ENCODE measurements around the gene LMX1B.

Gene LMX1B

GRCh38 chr9:126658201-126658825 is 44.6 kb downstream of the LMX1B start:
- peak; percentile 39 for DNase-seq (ENCODE audit: low spot score)

GRCh38 chr9:126658956-126659555 is 45.3 kb downstream of the LMX1B start:
- DNase-seq (ENCODE audit: low spot score), result no peak

- DNase-seq (ENCODE audit: low spot score), result no peak
These were observed 47.4 kb downstream of the LMX1B start for GRCh38 chr9:126661122-126661520.

DNA sequence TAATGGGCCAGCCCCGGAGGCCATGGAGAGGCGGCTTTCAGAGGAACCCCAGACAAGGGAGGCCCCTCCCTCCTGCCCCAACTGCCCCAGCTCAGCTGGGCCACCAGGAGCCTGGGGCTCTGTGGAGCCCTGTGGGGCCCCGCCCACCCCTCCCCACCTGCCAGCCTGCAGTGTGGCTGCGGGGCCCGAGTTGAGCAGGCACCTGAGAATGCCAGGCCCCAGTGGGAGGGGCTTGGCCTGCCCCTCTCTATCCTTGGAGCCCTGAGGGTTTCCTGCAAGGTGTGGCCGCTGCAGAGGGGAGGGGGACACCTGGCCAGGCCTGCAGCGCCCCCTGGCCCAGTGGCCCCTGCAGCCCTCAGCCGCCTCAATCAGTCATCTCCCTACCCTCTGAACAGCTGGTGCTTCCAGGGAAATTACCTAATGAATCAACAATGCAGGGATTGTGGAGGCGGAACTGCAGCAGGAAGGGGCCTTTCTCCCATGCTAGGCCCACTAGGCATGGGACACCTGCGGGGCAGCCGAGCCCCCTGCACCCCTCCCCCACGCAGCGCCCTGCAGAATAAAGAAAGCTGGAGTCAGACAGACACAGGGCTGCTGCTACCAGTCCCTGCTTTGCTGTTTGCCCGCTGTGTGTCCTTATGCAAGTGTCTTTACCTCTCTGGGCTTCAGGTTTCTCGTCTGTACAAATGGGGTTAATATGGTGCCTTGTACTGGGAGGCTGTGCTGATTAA is 48.0 kb downstream of the LMX1B start:
- DNase-seq (ENCODE audit: low spot score), result no peak

GRCh38 chr9:126663661-126664072 is 49.9 kb downstream of the LMX1B start:
- DNase-seq (ENCODE audit: low spot score), result no peak

- no peak for DNase-seq (ENCODE audit: low spot score)
These were observed 51.3 kb downstream of the LMX1B start for GRCh38 chr9:126664900-126665643.

GRCh38 chr9:126665644-126666035 is 51.9 kb downstream of the LMX1B start:
- DNase-seq (ENCODE audit: low spot score), result no peak

- no peak for DNase-seq (ENCODE audit: low spot score)
These were observed 52.6 kb downstream of the LMX1B start for GRCh38 chr9:126666155-126666803.

- no peak for DNase-seq (ENCODE audit: low spot score)
These were observed 53.7 kb downstream of the LMX1B start for GRCh38 chr9:126667190-126668055.

DNA sequence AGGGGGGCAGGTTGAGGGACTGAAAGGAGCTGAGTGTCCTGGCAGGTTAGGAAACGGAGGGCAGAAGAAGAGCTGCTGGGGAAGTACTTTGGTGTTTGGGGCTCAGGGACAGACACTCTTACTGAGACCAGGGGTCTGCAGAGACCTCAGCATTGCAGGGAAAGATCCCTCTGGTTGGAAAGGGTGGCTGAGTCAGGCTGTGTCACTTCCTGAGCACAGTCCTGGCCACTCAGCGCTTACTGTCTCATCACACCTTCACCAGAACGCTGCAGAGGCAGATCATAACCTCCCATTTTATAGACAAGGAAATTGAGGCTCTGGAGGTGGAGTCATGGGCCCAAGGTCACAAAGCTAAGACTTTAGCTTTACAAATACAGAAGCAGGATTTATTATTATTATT is 54.3 kb downstream of the LMX1B start:
- DNase-seq (ENCODE audit: low spot score), result no peak

- DNase-seq (ENCODE audit: low spot score), result no peak
These were observed 55.4 kb downstream of the LMX1B start for GRCh38 chr9:126669108-126669507.

DNA sequence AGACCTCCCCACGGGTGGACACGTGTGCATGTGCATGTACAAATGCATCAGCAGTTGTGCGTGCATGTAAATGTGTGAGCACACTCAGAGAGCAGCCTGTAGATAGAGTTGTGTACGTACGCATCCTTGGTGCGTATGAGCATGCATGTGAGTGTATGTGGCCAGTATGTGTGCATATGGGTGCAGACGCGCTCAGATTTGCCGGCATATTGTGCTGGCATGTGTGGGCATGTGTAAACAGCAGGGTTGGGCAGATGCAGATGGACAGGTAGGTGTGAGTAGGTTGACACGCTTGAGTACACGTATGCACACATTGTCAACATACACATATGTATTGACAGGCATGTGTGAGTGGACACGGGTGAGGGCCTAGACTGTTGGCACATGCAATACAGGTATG is 56.5 kb downstream of the LMX1B start:
- no peak for DNase-seq (ENCODE audit: low spot score)

DNA sequence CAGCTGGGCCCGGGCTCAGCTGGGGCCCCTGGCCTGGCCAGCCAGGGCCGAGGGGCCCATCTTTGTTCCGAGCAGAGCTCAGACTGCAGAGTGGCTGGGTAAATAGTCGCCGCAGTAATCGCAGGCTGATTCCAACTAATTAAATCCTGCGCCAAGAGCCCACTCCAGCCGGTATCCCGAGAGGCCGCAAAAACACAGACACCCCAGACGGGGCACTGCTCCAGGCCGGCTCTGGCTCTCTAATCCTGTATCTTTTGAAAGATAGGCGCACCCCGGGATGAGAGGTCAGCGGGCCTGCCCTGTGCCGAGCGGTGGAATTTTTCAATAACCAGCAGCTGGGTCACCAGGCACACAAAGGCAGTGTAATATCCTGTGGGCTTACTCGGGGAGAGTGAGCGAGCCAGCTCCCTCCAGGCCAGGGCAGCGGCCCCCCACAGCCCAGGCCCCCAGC is 57.7 kb downstream of the LMX1B start:
- no peak for DNase-seq (ENCODE audit: low spot score)

GRCh38 chr9:126671983-126672382 is 58.3 kb downstream of the LMX1B start:
- no peak for DNase-seq (ENCODE audit: low spot score)

- no peak for DNase-seq (ENCODE audit: low spot score)
These were observed 59.0 kb downstream of the LMX1B start for GRCh38 chr9:126672634-126673284.

DNA sequence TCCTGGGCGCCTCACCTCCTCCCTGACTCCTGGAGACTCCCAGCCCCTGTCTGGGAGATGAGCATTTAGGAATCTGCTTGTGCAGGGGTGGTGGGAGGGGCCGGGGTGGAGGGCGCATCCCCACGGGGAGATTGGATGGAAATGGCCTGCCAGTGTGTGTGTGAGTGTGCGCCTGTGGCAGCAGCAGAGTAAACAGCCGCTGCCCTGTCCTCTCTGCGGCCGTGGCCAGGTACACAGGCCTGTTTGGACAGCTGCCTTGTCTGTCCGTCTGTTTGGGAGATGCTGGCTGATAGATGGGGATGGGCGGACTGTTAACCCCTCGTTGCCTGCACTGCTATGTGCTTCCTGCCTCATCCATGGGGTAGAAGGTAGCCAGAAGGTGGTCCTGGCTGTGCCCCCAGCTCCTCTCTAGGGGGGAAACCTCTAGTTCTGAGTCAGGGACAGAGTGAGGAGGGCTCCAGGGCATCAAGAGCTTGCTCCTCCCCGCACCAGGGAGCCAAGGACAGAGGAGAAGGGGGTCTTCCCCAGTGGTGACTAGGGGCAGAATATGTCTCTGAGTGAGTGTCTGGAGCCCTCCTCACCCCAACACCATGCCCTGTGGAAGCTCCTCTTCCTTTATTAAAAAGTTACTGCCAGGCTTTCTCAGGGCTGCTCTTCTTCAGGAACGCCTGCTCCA is 60.1 kb downstream of the LMX1B start:
- no peak for DNase-seq (ENCODE audit: low spot score)

GRCh38 chr9:126674365-126675146 is 60.8 kb downstream of the LMX1B start:
- DNase-seq (ENCODE audit: low spot score), result no peak

DNA sequence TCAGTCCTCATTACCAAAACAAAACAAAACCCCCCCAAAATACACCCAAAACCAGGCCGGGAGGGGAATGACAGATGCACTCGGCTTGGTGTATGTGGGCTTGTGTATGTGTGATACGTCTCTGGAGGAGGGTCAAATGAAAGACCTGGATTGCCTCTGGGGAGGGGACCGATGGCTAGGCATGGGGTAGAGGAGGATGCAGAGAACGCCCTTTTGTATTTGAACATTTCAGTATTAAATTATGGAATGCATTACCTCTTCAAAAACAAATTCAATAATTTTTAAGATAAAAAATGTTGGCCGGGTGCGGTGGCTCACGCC is 61.4 kb downstream of the LMX1B start:
- DNase-seq (ENCODE audit: low spot score), result no peak

- no peak for DNase-seq (ENCODE audit: low spot score)
These were observed 62.5 kb downstream of the LMX1B start for GRCh38 chr9:126676102-126676684.

All from SK-N-DZ (cell line).